HG02678 (cell line): ENCODE data around the gene ZNF593OS.

Source experiments
- ATAC-seq: cut with Tn5 transposase; IDR thresholded peaks from one replicate; pipeline ENCODE4 v1.9.1; 2021; ENCODE audit warnings: mild to moderate bottlenecking, moderate library complexity; ENCODE audit not compliant: unreplicated experiment

Gene ZNF593OS

GRCh38 chr1:26127235-26128163, 44.1 kb downstream of the ZNF593OS start:
- ATAC-seq: no peak

GRCh38 chr1:26126321-26127084, 45.1 kb downstream of the ZNF593OS start:
- peak; percentile 83 for ATAC-seq

DNA sequence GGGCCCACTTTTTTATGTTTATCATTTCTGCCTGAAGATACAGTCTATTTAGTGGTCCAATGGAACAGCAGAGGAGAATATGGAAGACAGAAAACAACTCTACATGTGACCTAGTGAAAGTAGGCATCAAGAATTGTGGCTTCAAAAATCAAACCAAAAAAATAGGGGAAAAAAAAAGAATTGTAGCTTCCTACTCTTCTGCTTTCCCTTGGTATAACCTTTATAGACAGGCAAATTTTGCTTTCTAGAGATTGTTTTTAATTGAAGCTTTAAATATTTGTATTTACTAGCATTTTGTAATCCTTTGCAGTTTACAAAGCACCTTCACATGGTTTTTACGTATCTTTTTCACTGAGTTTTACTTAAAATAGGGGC, 45.7 kb downstream of the ZNF593OS start:
- ATAC-seq: no peak

GRCh38 chr1:26125382-26125781, 46.2 kb downstream of the ZNF593OS start:
- no peak for ATAC-seq

DNA sequence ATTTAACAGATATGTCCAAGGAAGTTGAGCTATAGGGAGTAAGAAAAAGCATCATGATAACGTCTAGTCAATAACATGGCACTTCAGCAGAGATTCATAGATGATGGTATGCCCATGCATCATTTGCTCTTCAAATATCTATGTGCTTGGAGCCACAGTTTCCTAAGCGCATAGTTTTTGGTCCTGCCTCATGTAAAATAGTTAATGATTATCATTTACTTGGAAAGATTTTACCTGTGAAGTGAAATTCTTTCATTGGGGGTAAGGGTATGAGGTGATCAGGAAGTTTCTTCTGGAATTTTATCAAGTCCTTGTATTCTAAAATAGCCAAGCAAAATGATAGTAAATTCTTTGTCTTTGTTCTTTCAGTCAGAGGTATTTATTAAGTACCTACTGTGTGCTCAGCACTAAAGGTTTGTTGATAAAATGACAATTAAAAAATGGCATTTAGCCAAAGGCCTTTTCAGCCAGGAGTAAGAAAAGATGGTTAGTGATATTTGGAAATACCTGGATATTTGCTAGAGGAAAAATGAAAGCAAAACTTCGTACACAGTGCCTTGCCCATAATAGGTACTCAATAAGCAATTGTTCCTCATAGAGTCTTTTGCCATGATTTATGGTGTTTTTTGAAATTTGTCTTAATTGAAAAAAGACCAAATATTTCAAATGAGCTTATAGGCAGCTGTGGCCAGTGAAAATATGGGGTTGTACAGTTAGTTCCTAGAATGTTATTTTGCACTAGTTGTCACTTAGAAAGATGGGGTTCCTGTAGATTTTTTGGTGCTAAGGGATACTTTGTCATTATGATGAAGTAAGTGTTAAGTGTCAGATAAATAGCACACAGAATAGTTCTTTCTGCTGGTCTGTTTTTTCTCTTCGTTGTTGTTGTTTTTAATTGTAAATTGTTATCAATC, 47.0 kb downstream of the ZNF593OS start:
- no peak for ATAC-seq

DNA sequence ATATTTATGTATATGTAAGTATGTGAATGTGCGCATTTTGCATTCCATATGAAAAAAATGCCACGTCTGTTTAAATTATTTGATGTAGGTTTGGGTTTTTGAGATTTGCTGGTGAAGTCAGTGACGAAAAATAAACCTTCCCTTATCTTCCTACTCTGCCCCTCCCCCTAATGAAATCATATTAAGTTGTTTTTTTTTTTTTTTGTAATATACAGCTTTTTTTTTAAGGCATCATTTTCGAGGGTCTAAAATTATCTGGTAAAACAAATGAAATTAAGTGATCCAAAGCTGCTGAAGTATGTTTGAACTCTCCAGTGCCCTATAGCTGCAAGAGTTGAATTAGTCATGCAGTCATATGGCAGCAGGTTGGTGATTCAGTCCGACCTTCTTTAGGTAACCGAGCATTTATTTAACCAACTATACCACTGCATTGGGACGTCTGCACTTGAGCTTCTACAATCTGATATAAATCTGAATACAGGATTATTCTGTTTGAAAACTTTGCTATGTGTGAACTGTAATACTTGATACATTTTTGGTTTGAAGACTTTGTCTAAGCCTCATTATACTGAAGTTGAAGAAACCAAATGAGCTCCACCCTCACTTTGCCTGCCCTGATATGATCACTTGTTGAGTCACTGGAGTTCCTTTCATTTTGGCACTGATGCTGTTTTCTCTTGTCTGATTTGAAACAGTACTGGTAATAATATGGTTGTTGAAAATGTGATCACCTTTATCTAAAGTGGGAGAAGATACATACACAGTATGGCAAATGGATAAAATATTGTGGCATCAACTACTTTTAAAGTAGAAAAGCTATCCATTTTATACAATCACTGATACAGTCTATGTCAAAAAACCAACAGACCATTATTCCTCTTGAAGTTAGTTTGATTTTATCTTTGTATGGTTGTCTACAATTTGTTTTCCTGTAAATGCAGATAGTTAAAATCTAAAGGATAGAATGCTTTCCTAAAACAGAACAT, 48.4 kb downstream of the ZNF593OS start:
- no peak for ATAC-seq

DNA sequence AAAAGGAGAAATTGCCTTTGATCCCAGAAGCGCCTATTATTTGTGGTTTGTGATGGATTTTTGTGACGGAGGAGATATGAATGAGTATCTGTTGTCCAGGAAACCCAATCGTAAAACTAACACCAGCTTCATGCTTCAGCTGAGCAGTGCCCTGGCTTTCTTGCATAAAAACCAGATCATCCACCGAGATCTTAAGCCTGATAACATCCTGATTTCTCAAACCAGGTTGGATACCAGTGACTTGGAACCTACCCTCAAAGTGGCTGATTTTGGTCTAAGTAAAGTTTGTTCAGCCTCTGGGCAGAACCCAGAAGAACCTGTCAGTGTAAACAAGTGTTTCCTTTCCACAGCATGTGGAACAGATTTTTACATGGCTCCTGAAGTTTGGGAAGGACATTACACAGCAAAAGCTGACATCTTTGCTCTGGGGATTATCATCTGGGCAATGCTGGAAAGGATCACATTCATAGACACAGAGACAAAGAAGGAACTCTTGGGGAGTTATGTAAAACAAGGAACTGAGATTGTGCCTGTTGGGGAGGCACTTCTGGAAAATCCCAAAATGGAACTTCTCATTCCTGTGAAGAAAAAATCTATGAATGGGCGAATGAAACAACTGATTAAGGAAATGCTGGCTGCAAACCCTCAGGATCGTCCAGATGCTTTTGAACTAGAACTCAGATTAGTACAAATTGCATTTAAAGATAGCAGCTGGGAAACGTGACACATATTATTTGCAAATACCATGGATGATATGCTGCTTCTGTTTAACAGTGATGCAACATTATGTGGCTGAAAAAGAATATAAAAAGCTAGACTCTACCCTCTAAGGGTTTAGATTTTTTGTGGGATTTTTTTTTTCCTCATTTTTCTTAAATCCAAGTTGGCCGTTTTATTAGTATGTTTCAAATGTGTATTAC, 49.5 kb downstream of the ZNF593OS start:
- no peak for ATAC-seq

DNA sequence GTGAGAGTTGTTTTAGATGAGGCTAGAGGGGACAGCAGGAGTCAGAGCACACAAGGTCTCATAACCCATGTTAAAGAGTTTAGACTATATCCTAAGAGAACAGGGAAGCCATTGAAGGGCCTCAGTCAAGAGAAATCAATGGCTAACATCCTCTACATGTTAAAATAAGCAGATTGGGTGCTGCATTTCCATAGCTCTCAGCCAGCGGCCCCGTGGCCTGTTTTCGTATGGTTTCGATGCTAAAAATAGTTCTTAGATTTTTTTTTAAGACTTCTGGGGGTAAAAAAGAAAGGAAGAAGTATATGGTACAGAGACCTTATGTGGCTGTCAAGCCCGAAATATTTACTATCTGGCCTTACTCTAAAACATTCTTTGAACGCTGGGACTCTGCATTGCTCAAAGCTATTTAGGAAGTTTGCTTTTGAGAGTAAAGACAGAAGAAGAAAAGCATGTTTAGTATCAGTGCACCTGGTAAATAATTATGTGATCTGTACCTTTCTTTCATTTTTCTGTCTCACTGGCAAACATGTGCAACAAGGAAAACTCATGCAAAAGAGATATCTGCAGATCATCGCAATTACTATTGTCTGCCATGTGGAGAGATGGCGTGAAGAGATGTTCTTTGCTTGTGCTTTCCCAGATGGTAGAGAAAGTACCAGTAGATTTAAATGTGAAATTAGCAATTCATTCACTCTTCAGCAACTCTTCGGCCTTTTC, 51.6 kb downstream of the ZNF593OS start:
- ATAC-seq: no peak
